Smooth muscle cell of the brain vasculature (primary cell): ENCODE measurements around the gene LRRC41.
"Not testable (repeated sequence)": the region's sequence is repeated elsewhere in the genome, so short reads cannot be mapped to it uniquely, and the experiment has no call there.

Source experiments
- DNase-seq: peaks from one replicate; pipeline ENCODE4 v3.0.0-alpha.2; 2012; ENCODE audit warnings: low read depth, low spot score

Gene LRRC41

GRCh38 chr1:46285730-46286477 lies 17.5 kb downstream of the LRRC41 start:
- DNase-seq: no peak

GRCh38 chr1:46284597-46285564 lies 18.5 kb downstream of the LRRC41 start:
- no peak for DNase-seq

GRCh38 chr1:46284058-46284457 lies 19.4 kb downstream of the LRRC41 start:
- DNase-seq: no peak

- DNase-seq: no peak
These were observed 22.4 kb downstream of the LRRC41 start for GRCh38 chr1:46281021-46281420.

GRCh38 chr1:46280092-46280491 lies 23.3 kb downstream of the LRRC41 start:
- DNase-seq: no peak

- DNase-seq: no peak
These were observed 24.6 kb downstream of the LRRC41 start for GRCh38 chr1:46278807-46279206.

GRCh38 chr1:46277658-46278373 lies 25.6 kb downstream of the LRRC41 start:
- DNase-seq: no peak

GRCh38 chr1:46275030-46275337 lies 28.4 kb downstream of the LRRC41 start:
- no peak for DNase-seq

GRCh38 chr1:46274225-46275029 lies 29.0 kb downstream of the LRRC41 start:
- DNase-seq: no peak

- no peak for DNase-seq
These were observed 34.8 kb downstream of the LRRC41 start for GRCh38 chr1:46268578-46268977.

GRCh38 chr1:46263146-46263545 lies 40.3 kb downstream of the LRRC41 start:
- no peak for DNase-seq

GRCh38 chr1:46262508-46262907 lies 40.9 kb downstream of the LRRC41 start:
- DNase-seq: no peak

- DNase-seq: no peak
These were observed 46.9 kb downstream of the LRRC41 start for GRCh38 chr1:46256523-46256922.

GRCh38 chr1:46254668-46255067 lies 48.7 kb downstream of the LRRC41 start:
- no peak for DNase-seq

- DNase-seq: no peak
These were observed 55.1 kb downstream of the LRRC41 start for GRCh38 chr1:46248122-46248920.

- DNase-seq: peak; percentile 97
These were observed 55.8 kb downstream of the LRRC41 start, which contains the start of gene RAD54L for GRCh38 chr1:46247436-46248121. TSS of gene RAD54L (plus strand) at chr1:46247763. CDS start at chr1:46248406, 643 bp downstream.

GRCh38 chr1:46246548-46247435 lies 56.6 kb downstream of the LRRC41 start:
- DNase-seq: peak; percentile 15

- DNase-seq: not testable (repeated sequence)
These were observed 57.3 kb downstream of the LRRC41 start for GRCh38 chr1:46246136-46246535.
